Measurements from ENCODE around the gene PAX5.

DNA sequence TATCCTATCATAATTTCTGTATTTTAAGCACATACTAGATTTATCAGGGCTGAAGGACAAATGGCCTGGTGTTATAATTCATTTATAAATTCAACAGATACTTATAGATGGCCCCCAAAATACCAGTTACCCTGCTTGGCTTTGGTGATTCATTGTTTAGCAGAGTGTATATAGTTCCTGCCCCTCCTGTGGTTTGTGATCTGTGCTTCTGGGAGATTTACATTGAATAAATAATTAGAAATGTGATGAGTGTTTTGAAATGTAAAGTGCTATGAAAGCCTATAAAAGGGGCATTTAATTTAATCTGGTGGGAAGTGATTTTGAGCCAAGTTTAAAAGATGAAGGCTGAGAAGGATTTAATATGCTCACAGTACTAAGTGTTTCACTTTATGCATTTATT lies 49.6 kb upstream of the PAX5 start:
- TF ChIP-seq CTCF (IDR thresholded peaks at IDR 0.05; ENCODE audit: borderline replicate concordance, extremely low read depth, low read length, poor library complexity, severe bottlenecking) (no peak), EZH2 (IDR thresholded peaks at IDR 0.05; ENCODE audit: borderline replicate concordance, low read depth, low read length, severe bottlenecking) (no peak)
